Testis (tissue), 2 donors: ENCODE measurements around the gene OTUB1.

Experiments used
- POLR2A ChIP-seq: fragments of 450-650 bp; IDR thresholded peaks from one replicate; pipeline ENCODE4 v1.6.1; 2017; ENCODE audit warnings: antibody characterized with exemption, mild to moderate bottlenecking, moderate library complexity
- TF ChIP-seq, protein P1 (sequence below), 3 experiments: fragments of 450-650 bp in 2 of 3; fragments of 200-600 bp in 1 of 3; sonication (generic) in 1 of 3; IDR thresholded peaks; one replicate each; pipeline ENCODE4 v1.5.1; 2016 to 2019; ENCODE audit warnings: antibody characterized with exemption in 3 of 3, mild to moderate bottlenecking in 2 of 3, moderate library complexity in 1 of 3

DNA sequence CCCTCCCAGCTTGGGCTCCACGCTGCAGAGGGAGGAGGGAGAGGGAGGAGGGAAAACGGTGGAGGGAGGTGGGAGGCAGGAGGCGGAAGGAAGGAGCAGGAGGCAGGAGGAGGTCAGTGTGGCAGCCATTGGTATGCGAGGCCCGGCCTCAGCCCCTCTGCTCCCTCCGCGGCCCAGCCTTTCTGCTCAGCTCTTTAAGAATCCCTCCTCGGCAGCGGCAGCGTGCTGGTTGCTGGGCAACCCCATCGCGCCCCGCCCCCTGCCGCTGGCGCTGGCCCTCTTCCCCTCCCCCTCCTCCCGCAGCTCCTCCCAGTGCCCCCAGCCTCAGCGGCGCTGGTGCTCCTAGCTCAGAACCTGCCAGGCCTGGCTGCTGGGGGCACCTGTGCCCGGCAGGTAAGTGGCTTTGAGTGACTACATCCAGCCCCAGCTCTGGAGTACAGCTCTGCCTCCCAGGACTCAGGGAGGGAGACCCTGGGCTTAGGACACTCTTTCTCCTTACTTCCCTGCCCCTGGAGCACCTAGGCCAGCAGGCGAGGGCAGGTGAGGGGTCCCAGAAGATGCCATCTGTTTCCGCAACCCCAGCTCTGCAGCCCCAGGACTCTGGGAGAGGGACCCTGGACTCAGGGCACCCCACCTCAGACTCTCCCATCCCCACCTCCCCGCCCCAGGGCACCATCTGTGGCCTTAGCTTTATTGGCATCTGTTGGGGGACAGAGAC, 42.3 kb downstream of the OTUB1 start:
- TF ChIP-seq, protein P1, sequence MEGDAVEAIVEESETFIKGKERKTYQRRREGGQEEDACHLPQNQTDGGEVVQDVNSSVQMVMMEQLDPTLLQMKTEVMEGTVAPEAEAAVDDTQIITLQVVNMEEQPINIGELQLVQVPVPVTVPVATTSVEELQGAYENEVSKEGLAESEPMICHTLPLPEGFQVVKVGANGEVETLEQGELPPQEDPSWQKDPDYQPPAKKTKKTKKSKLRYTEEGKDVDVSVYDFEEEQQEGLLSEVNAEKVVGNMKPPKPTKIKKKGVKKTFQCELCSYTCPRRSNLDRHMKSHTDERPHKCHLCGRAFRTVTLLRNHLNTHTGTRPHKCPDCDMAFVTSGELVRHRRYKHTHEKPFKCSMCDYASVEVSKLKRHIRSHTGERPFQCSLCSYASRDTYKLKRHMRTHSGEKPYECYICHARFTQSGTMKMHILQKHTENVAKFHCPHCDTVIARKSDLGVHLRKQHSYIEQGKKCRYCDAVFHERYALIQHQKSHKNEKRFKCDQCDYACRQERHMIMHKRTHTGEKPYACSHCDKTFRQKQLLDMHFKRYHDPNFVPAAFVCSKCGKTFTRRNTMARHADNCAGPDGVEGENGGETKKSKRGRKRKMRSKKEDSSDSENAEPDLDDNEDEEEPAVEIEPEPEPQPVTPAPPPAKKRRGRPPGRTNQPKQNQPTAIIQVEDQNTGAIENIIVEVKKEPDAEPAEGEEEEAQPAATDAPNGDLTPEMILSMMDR (IDR thresholded peaks at IDR 0.05), result no peak
- no peak for TF ChIP-seq POLR2A
